Spleen (tissue), 7 donors: ENCODE data around the gene NUP35.

ENCODE experiments used
- CTCF ChIP-seq, 11 experiments: fragments of 200-600 bp in 7 of 11; fragments of 450-650 bp in 4 of 11; sonication (generic) in 4 of 11; IDR thresholded peaks in 8 of 11; conservative IDR thresholded peaks in 3 of 11; 1 replicate in 7 of 11; 2 replicates in 4 of 11; pipeline versions ENCODE4 v1.4.0 to v1.8.0; 2016 to 2021; ENCODE audit warnings: antibody characterized with exemption in 11 of 11, inconsistent platforms in 4 of 11, mild to moderate bottlenecking in 1 of 11
- POLR2A ChIP-seq, 3 donors: fragments of 450-650 bp; IDR thresholded peaks; one replicate each; pipeline ENCODE4 v1.5.1; 2017; ENCODE audit warnings: antibody characterized with exemption in 3 of 3, mild to moderate bottlenecking in 1 of 3
- POLR2AphosphoS5 ChIP-seq, 3 donors: sonication (generic); formaldehyde crosslinking; IDR thresholded peaks; one replicate each; pipeline ENCODE4 v1.5.1; 2017; ENCODE audit warnings: antibody characterized with exemption in 3 of 3
- donor health status: DM: no; HTN: no; CAD: no; lungs with moderate emphysema.
- donor health status: DM: no; HTN: no; CAD: no.
- donor health status: DM: no; HTN: no; CAD: no.

DNA sequence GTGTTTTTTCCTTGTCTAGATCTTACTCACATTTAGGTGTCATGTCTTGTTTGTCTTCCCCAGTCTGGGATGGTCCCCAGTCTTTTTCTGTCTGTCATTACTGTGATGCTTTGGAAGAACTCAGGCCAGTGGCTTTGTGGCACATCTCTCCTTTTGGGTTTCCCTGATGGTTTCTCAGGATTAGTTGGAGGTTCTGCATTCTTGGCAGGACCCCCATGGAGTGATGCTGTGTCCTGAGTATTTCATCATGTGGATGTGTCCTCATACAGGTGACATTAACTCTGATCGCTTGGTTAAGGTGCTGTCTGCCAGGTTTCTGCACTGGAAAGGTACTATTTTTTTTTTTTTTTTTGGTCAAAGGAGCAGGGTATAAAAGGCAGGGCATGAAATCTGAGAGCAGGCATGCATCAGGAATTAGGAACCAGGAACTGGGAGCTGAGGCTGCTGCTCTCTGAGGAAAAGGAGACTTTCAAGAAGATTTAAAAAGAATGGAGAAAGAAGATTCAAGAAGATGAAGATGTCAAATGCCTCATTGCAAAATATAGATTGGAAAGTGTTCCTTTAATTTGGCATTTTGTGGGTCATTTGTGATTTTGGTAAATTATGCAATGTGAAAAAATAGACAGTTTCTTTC lies 85.3 kb downstream of the NUP35 start:
- no peak for TF ChIP-seq CTCF (IDR thresholded peaks at IDR 0.05 in 8 of 11, conservative IDR thresholded peaks at IDR 0.05 in 3 of 11)
- no peak for TF ChIP-seq POLR2AphosphoS5 (IDR thresholded peaks at IDR 0.05)
- no peak for TF ChIP-seq POLR2A (IDR thresholded peaks at IDR 0.05)
